EH (cell line): ENCODE data around the gene KRT78.

Source experiments
- DNase-seq: peaks from one replicate; pipeline ENCODE4 v3.0.0-alpha.2; 2015; ENCODE audit warnings: low read depth

Gene KRT78

DNA sequence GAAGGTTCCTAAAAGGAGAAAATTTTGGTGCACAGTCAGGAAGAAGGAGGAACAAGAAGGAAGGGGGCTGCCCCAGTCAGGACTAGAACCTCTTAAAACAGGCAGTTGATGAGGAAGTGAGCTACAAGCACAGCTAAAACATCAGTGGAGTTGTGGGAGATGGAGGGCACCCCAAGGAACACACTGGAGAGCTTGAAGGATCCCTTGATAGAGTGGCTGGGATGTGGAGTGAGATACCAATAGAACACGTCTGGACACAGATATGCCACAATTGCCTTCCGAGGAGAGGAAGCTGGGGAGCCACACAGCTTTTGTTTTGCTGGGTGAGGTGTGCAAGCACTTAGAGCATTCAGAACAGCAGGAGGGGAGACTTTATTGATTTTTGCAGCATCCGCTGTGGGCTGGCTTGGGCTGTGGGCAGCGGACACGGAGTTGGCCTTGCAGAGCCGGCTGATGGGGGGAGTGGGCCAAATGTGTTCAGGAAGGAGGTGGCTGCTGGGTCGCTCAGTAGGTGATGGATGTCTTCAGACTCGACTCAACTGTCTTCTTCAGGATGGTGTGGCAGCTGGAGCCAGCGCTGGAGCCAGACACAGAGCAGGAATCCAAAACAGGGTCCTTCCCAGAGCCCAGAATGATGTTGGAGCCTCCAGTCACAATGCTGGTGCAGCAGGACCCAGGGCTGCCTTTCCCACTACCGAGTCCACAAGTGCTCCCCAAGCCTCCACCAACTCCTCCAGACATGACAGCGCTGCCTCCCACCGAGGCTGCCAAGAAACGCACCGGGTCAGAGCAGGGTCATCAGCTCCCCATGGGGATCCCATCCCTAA, 10.0 kb downstream of the KRT78 start:
- no peak for DNase-seq

DNA sequence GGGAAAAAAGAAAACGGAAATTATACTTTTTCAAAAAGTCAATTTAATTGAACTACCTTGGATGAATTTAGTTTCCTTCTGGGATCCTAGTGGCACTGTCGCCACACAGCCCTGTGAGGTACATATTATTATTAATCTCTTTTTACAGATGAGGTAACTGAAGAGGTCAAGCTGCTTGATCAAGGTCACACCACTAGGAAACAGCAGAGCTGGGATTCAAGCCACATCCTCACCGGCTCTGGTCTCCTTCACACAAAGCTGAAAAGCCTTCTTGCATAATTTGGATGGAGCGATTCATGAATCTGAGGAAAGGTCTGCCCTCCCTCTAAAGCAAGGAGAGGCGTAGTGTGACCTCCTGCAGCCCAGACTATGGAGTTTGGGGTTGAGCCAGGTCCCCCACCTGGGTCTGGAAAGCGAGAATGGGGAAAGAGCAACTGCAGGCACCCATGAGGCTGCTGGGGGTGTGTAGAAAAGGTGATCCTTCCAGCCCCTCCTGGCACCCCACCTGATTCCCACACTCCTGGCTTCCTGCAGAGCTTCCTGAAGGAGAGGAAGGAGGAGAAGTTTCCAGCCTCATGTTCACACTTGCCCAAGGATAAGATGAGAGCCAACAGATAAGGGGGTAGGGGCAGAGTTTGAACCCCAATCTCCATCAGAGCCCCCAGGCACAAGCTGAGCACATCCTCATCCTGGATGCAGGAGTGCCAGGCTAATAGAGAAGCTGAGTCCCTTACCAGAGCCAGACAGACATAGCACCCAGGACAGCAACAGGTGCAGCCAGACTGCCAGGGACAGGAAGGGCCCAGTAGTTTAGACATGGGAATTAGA, 10.8 kb downstream of the KRT78 start:
- no peak for DNase-seq

DNA sequence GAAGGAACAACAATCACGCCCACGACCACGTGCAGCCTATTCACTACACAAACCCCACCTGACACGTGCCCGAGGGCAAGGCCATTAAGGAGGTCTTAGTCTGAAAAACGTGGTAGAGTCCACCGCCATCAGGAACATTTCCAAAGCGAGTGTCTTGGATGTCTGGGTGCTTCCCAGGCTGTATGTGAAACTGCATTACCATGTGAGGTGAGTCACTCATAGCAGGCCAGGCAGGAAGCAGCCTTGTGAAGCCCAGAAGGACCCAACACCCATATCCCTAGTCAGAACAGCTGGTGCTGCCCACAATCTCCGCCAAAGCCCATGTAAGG, 11.4 kb downstream of the KRT78 start:
- DNase-seq, result peak; percentile 82

DNA sequence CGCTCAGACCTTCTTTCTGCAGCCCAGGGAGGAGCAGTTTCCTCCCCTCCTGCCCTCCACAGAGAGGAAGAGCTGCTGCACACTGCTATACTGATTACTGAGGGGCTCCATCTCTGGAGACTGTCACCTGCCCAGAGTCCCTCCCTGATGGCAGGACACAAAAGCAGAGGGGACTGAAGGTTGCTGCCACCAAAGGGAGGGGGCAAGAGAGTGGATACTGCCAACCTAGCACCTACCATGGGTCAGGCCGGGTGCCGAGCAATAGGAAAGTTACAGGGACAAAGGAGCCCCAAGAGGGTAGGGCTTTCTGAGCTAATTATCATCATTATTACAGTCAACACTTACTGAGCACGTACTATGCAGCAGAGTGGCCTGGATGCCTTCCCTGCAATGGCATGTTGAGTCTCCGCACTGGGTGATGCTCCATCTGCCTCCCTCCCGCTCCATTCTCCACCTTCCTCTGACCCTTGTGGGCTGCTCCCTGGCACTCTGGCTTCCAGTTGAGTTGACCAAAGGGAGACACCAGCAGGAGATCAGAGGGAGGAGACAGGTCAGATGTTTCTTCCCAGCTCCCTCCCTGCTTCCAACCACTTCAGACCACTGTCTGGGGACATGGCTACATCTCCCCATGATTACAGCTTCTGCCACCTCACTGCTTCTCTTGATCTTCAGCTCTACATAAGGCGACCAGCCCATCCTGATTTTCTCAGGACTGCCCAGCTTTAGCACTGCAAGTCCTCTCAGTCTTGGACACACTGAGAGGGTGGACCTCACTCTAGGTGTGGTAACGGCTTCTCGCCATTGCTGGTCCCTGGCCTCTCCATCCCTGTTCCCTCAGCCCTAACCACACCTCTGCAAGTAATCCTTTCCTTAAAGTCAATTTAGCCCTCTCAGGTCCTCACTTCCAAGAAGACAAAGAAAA, 12.0 kb downstream of the KRT78 start:
- no peak for DNase-seq

DNA sequence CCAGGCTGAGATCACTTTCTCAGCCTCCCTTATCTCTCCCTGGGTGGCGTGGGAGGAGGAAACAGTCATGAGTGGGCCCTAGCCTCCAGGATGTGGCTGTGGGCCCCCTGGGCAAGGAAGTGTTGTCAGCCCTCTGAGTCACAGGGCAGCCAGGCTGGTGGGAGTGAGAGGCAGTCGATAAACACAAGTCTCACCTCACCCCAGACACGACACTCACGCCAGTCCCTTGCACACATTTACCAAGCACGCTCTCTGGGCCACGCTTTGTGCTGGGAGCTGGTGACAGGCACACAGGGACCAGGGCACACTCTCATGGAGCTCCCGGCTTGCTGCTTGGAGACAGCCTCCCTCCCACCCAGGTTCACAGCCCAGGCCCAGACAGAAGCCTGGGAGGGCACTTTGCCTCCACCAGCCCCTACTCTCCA, 12.7 kb downstream of the KRT78 start:
- peak; percentile 79 for DNase-seq

DNA sequence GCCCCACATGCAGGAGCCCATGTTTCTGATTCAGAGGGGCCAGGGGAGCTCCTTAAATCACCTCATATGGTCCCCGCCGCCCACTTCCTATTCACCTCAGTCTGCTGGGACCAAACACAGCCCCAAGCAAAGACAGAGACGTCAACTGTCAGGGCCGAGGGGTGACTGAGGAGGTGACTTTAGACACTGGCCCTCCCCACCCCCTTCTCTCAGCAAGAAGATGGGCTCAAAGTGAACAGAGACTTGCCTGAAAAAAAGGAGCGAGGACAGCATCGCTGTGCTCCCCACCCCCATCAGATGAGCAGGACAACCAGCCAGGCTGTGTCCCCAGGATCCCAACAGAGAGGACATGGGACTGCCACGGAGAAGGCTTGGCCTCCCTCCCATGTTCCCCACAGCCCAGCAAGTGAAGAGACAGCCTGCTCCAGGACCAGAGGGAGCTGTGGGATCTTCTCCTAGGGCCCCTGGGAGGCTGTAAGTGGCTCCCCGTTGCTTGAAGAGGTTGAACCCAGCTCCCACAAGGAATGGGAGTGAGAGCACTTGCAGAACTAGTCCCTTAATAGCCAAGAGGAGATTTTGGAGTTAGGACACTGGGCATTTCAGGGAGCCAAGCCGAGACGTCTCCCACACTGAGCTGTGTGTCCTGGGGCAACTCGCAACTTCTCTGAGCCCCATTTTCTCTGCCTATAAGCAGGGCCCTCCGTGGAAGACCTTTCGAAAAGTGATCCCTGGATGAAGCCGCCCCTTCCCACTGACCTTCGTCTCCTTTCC, 13.3 kb downstream of the KRT78 start:
- DNase-seq, result no peak

DNA sequence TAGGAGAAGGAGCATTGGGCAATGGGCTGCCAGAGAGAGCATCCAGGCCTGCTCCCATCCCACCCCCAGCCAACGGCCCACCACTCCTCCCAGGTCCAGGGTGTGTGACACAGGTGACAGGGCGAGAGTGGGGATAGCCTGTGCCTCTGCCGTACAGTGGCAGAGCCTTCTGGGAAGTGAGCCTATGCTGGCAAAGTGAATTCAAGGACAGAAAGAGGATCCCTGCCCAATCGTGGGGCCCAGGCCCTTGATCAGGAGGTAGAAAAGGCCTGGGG, 14.1 kb downstream of the KRT78 start:
- DNase-seq, result no peak

DNA sequence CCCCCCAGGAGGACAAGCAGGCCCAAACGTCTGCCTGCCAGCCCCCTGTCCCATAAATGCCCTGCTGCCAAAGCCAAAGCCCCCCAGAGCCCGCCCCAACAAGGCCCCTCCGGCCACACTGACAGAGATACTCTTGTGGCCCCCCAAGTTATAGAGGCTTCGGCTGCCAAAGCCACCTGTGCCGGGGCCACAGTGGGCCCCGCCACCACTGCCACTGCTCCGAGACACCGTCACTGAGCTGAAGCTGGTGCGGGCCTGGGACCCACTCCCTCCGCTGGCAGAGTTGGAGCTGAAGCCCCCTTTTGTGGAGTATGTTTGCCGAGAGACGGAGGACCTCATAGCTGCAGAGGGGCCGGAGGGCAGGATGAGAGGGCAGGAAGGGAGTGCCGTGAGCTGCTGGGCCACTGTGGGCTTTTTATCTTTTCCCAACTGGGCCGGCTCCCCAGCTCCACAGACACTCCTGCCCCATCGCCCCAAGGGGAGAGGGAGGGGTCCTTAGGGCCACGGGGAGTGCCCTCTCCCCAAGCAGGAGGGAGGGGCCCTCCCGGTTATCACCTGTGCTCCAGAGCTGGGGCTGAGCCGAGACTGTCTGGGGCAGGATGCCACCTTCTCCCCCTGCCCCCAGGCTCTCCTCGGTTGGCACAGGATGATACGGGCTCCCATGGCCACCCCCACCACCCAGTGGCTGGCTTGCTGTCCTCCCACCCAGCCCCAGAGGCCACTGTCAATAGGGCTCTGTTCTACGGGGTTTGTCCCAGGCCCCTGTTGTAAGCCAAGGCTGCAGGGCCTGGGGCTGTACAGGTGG, 14.7 kb downstream of the KRT78 start, which contains the start of gene KRT79:
Gene KRT79 (minus strand): TSS at position 390 of the 805 bp plus-strand sequence. CDS start 51 bp downstream, at position 339.
- no peak for DNase-seq

DNA sequence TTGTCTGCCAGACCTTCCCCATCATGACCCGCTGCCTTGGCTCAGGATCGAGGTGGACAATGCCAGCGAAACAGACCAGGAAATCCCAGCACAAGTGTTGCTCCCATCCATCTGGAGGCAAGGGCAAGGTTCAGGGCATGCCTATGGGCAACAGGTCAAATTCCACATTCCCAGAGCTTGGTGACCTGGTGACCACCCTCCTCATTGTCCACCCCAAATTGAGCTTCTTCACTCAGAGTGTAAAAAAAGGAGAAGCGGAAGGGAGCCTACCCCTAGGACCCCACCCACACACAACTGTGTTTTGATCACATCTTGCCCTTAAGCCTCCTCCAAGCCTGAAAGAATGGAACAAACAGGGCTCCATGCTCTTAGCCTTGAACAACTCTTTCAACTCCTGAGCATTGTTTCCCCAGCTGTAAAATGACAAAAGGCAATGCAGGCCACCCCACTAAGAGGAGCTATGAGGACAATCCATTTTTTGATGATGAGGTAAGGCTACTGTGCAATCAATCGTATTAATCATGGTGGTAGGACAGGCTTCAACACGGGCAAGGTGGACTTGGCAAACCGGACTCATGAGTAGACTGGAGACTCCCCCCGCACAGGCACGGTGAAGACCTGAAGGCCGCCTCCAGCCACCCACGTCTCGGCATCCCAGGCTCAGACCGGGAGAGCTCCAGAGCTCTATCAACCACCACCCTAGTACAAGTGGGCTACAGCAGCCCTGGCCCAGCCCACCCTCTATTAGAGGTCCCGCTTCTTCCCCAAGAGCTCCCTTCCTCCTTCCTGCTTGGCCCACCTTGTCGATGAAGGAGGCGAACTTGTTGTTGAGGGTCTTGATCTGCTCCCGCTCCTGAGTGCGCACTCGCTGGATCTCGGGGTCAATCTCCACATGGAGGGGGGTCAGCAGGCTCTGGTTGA, 15.5 kb downstream of the KRT78 start:
- DNase-seq, result no peak

DNA sequence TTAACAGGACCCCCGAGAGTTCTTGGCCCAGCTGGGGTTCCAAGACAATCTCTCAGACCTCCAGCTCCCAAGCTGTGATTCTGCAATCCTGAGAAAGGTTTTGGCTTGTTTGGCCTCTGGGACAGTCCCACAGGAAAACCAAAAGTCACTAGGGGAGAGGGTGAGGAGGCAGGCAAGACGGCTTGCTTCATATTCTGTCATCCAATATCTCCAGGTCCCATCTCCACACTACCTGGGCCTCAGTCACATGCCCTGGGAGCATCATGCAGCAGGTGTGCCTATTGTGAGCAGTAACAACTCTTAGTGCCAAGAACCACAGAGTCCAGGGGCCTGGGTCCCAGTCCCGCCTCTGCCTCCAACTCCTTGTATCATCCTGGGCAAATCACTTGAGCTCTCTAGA, 16.3 kb downstream of the KRT78 start:
- no peak for DNase-seq

DNA sequence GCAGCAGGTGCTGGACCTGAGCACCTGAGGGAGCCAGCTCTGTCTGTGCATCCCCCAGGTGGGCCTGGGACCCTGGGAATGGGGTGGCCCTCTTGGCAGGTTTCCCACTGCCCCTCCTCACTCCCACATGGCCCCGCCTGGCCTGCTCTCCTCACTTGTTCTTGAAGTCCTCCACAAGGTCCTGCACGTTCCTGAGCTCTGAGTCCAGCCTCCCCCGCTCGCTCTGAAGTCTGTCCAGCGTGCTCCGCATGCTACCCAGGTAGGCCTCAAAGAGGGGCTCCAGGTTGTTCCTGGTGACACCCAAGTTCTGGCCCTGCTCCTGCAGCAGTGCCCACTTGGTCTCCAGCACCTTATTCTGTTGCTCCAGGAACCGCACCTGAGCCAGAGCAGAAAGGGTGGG, 17.5 kb downstream of the KRT78 start:
- DNase-seq, result no peak

DNA sequence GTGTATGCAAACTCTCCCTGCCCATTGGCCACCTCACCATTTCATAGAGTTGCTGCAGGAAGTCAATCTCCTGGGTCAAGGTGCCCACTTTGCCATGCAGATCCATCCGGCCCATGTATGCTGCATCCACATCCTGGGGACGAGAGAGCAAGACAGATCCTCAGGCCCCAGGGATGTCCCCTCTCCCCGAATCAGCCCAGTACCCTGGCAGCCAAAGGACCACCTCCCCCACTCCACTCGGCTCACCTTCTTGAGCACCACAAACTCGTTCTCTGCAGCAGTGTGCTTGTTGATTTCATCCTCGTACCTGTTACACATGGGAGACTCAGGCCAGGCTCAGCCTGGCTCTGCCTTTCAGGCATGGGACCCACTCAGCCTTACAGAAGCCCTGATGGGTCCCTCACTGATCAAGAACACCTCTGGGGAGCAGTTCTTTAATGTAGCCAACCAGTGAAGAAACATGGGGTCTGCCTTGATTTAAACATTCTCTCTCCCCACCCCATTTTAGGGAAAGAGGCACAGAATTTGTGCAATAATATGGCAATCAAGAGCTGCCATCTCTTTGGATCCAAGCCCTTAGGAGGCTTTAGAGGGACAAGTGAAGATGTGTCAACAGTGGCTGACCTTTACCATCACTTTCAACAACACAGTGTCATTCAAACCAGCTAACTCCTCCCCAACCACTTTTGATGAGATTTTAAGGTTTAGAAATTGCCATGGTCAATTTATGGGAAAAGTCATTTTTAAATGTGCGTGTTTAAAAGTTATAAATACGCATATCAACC, 18.6 kb downstream of the KRT78 start:
- no peak for DNase-seq

DNA sequence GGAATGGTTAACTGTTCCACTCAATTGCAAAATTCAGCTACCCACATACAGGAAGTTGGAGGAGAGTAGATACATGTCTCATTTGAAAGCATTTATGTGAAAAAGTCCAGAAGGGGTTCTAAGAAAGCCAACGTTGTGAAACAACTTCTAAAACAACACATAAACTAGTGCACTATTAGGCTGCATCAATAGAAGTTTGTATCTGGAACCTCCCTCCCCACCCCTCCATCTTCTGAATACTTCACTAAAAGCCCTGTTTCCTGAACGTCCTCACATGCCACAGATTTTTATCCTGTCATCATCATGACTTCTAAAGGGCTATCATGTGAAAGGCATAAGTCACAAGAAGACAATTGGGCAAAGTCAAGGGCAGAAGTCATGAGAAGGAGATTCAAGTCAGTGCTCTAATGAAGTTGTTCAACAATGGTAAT, 20.2 kb downstream of the KRT78 start:
- peak; percentile 46 for DNase-seq

DNA sequence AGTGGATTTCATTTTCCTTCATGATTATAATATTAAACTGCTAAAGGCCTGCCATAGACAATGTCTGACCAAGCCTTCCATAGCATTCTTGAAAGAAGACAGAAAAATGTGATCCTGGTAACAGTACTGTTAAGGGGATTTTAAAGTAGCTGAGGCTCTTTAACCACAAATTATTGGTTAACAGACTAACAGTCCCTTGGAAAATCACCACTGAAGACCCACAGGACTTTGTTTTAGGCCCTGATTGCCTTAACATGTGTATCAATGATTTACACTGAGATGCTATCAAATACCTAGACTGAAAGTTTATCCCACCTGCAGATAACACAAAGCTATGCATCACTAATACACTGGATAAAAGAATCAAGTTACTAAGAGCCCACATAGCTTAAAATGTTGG, 20.6 kb downstream of the KRT78 start:
- no peak for DNase-seq

DNA sequence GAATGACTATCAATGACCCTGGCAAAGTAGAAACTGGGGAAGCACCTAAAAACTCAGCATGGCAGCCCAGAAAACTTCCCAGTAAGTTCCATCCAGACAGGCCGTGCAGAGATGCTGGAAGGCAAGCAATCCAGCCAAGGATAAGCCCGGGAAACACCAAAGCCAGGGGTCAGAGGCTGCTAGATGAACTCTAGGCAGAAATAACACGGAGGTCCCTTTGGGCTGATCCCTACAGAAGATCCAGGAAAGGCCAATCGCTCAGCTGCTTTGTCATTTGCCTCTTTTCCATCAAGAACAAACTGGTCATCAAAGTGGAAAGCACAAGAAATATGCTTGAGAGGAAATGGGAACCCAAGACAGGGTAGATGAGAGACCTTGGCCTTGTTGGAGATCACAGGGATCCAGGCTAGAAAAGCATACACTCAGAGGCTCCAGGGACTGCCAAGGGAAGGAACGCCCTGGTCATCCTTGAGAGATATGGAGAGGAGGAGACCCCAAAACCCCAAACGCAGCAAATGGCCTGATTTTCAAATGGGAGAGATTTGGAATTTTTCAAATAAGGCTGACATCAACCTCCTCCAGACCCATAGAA, 21.2 kb downstream of the KRT78 start:
- no peak for DNase-seq

DNA sequence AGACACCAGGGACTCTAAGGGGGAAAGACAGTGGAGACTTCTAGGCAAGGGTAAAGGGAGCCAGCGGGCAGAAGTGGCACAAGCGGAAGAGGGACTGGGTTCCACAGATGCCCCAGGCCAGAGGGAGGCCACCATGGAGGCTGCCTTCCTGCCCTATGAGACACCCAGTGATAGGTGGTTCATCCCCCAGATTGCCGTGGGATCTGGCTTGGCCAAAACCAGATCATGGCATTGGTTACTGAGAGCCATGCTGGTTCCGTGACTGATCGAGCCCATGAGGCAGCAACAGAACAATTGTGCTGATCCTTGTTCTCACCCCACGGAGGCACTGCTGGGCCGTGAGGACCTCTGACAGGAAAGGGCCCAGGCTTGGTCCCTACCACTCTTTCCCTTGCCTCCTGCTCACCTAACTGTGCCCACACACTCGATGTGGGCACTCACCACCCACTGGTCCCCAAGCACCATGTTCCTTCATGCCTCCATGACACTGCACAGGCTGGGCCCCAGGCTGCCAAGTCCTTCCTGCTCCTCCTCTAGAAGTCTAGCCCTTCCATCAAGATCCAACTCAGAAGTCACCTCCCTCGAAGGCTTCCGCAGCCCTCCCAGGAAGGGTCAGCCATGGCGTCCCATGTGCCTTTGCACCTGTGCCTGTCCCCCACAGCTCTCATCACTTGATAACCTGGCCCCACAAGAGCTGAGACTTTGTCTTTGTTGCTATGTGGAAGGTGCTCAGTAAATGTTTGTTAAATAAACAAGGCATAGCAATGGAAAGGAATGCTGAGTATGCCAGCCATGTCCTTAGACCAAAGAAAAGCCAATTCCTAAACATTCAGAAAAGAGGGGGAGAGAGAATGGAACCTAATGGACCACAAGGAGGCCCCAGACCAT, 21.9 kb downstream of the KRT78 start:
- peak; percentile 37 for DNase-seq

DNA sequence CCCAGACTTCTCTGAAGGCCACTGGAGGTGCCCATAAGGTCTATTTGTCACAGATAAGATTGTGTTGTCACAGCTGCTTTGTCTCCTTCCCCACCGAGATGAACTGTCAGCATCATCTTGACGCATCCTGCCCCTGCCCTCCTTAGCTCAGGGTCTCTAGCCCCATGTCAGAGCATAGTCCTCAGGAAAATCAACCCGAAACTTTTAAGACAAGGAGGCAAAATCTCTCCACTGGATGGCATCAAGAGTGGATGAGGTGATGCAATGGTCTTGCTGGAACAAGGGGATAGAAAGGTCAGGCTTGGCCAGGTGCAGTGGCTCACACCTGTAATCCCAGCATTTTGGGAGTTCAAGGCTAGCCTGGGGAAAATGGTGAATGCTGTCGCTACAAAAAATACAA, 22.8 kb downstream of the KRT78 start:
- no peak for DNase-seq
